Measurements from ENCODE around the gene ACOX2. TPM values are rescaled to one million over a fixed set of nuclear protein-coding genes. Genes with fewer than 3 reads are reported as not detected.

Gene ACOX2
- total and polyA plus RNA-seq, 2 of the 8 experiments (the other 6 are each of a cell fraction or from before 2014, with no cell fraction given) = 3.2 to 9.2 TPM

- Histone ChIP-seq H3K4me2 (ENCODE audit: insufficient read depth in 1 of 2, low read depth in 2 of 2, low read length in 2 of 2) (no peak overlapping the region), H2BK120ac (replicated peaks; ENCODE audit: low read depth, low read length) (no peak overlapping the region), H2AFZ (ENCODE audit: low read length) (no peak overlapping the region), H4K8ac (ENCODE audit: extremely low read depth, insufficient read depth, low read length) (no peak overlapping the region), H4K91ac (replicated peaks; ENCODE audit: insufficient read length, low read length) (no peak overlapping the region), H3K18ac (ENCODE audit: extremely low read depth, low read length) (no peak overlapping the region), H3K79me2 (ENCODE audit: control insufficient read depth in 1 of 2, insufficient read depth in 2 of 2, low read length in 2 of 2) (no peaks in the 10 kb centered on the region), H3K4me1 (replicated peaks in 1 of 4; ENCODE audit: control insufficient read depth in 3 of 4, insufficient read depth in 4 of 4, low read length in 3 of 4) (no peaks in the 10 kb centered on the region), H3K14ac (ENCODE audit: insufficient read length) (no peak overlapping the region), H3K36me3 (ENCODE audit: control insufficient read depth in 2 of 4, insufficient read depth in 4 of 4, low read length in 3 of 4) (no peaks in the 10 kb centered on the region), H4K5ac (ENCODE audit: insufficient read length, low read depth, low read length) (no peak overlapping the region), H3K4me3 (ENCODE audit: extremely low read depth in 1 of 4, insufficient read depth in 2 of 4, low read depth in 3 of 4, low read length in 4 of 4) (no peak overlapping the region), H2BK20ac (ENCODE audit: low read length) (no peak overlapping the region), H3K27ac (ENCODE audit: low read depth, low read length) (no peak overlapping the region), H3K9me3 (ENCODE audit: insufficient read depth in 2 of 2, low read depth in 1 of 2, low read length in 1 of 2) (no peaks in the 10 kb centered on the region), H2BK15ac (ENCODE audit: low read length) (no peak overlapping the region), H4K20me1 (replicated peaks in 1 of 2; ENCODE audit: control insufficient read depth in 1 of 2, insufficient read depth in 2 of 2, low read length in 2 of 2) (no peaks in the 10 kb centered on the region), H3K23ac (ENCODE audit: insufficient read length) (no peak overlapping the region), H3K9ac (replicated peaks in 1 of 4; ENCODE audit: extremely low read depth in 1 of 4, low read depth in 3 of 4, low read length in 3 of 4) (no peak overlapping the region), H3K4ac (replicated peaks; ENCODE audit: insufficient read length, low read depth, low read length) (no peak overlapping the region), H2BK5ac (ENCODE audit: low read depth, low read length) (no peak overlapping the region), H3K79me1 (ENCODE audit: low read depth, low read length) (no peaks in the 10 kb centered on the region), H3K23me2 (ENCODE audit: low read depth, low read length) (no peaks in the 10 kb centered on the region; the same call in 1 of the 2 replicates), H2AK5ac (ENCODE audit: low read depth, low read length) (no peak overlapping the region), H2BK12ac (ENCODE audit: low read depth, low read length) (no peak overlapping the region), H3K56ac (replicated peaks; ENCODE audit: insufficient read length, low read depth, low read length) (no peak overlapping the region), H3K27me3 (replicated peaks in 1 of 4; ENCODE audit: control insufficient read depth in 3 of 4, extremely low read depth in 1 of 4, insufficient read depth in 3 of 4, low read length in 3 of 4) (no peaks in the 10 kb centered on the region)
- 85% methylated on average over 10 of the region's 10 CpGs; no CpG with 5 or more reads in 1 of the 2 experiments for WGBS, 2 experiments (ENCODE audit: extremely low coverage in 1 of 2, insufficient coverage in 1 of 2, insufficient read length in 1 of 2, insufficient replicate concordance in 2 of 2, low coverage in 1 of 2, low lambda C conversion rate in 2 of 2, missing lambda C conversion rate in 1 of 2)
- ChIA-PET CTCF (ENCODE audit: partially characterized antibody) (interaction anchor here (0.6 to 4.9 kb wide), 6 partner anchors 11 to 1688 kb away, joined by 3 to 29 read pairs (median 3); no protein-coding TSS in a partner anchor), POLR2A (ENCODE audit: partially characterized antibody) (interaction anchor here (0.6 kb wide), 1 partner anchor 14 kb away, joined by 3 read pairs; no protein-coding TSS in a partner anchor)
- DNase-seq (ENCODE audit: low read depth in 1 of 2, low spot score in 2 of 2) (no peak), FAIRE-seq (no peak)
- TF ChIP-seq TCF12 (IDR thresholded peaks at IDR 0.05; ENCODE audit: low read depth, low read length) (no peak), KDM1A (IDR thresholded peaks at IDR 0.05; ENCODE audit: borderline replicate concordance, low read length) (no peak), FOSL1 (IDR thresholded peaks at IDR 0.05; ENCODE audit: insufficient read depth, low read depth, low read length) (no peak), SUZ12 (IDR thresholded peaks at IDR 0.05; ENCODE audit: low read length) (no peak), SP2 (IDR thresholded peaks at IDR 0.05; ENCODE audit: low read length) (no peak), EGR1 (IDR thresholded peaks at IDR 0.05; ENCODE audit: borderline replicate concordance, low read depth, low read length) (no peak), SIX5 (IDR thresholded peaks at IDR 0.05; ENCODE audit: low read depth, low read length) (no peak), ATF3 (IDR thresholded peaks at IDR 0.05; ENCODE audit: insufficient read depth, low read depth, low read length) (no peak), NRF1 (IDR thresholded peaks at IDR 0.05; ENCODE audit: low read depth, low read length) (no peak), KDM4A (IDR thresholded peaks at IDR 0.05; ENCODE audit: low read depth, low read length, severe bottlenecking) (no peak), CTBP2 (IDR thresholded peaks at IDR 0.05; ENCODE audit: borderline replicate concordance, insufficient read depth, insufficient read length, low read length) (no peak), KDM5A (IDR thresholded peaks at IDR 0.05; ENCODE audit: low read length) (no peak), YY1 (IDR thresholded peaks at IDR 0.05; ENCODE audit: low read depth, low read length) (no peak), EP300 (IDR thresholded peaks at IDR 0.05; ENCODE audit: borderline replicate concordance in 1 of 2, low read depth in 2 of 2, low read length in 2 of 2) (no peak)
These were observed 2.6 kb upstream of the ACOX2 start for GRCh38 chr3:58539626-58540025.

All from H1 (cell line).